Retinal pigment epithelial cell (primary cell): Measurements from ENCODE around the gene HNMT.

Source experiments
- DNase-seq: peaks from one replicate; pipeline ENCODE4 v3.0.0-alpha.2; 2010; ENCODE audit warnings: low read depth
- H3K4me3 ChIP-seq: 2 replicates; pipeline ENCODE4 v1.5.1; 2011; ENCODE audit warnings: mild to moderate bottlenecking, low read length, control low read depth, moderate library complexity
- CTCF ChIP-seq: conservative IDR thresholded peaks from 2 replicates; pipeline ENCODE4 v1.5.1; 2011; ENCODE audit warnings: low read depth, low read length, control low read depth, inconsistent platforms

The HNMT gene

GRCh38 chr2:137946227-137946626 lies 18.0 kb upstream of the HNMT start:
- no peak for DNase-seq
- no peak overlapping the region for H3K4me3 ChIP-seq
- TF ChIP-seq CTCF: no peak

GRCh38 chr2:137947032-137947727 lies 17.1 kb upstream of the HNMT start:
- no peak for DNase-seq
- no peak for TF ChIP-seq CTCF

GRCh38 chr2:137947728-137948336 lies 16.4 kb upstream of the HNMT start:
- DNase-seq: no peak
- TF ChIP-seq CTCF: peak; percentile 73
- H3K4me3 ChIP-seq: no peak overlapping the region

More at GRCh38 chr2:137947032-137947727, 17.1 kb upstream of the HNMT start:
- no peak overlapping the region for H3K4me3 ChIP-seq

GRCh38 chr2:137948894-137949293 lies 15.4 kb upstream of the HNMT start:
- DNase-seq: no peak
- no peak overlapping the region for H3K4me3 ChIP-seq
- TF ChIP-seq CTCF: no peak

GRCh38 chr2:137950238-137950637 lies 14.0 kb upstream of the HNMT start:
- no peak for DNase-seq
- TF ChIP-seq CTCF: no peak
- no peak overlapping the region for H3K4me3 ChIP-seq

GRCh38 chr2:137951586-137951985 lies 12.7 kb upstream of the HNMT start:
- H3K4me3 ChIP-seq: no peak overlapping the region
- TF ChIP-seq CTCF: no peak

GRCh38 chr2:137952586-137953129 lies 11.6 kb upstream of the HNMT start:
- no peak for TF ChIP-seq CTCF
- H3K4me3 ChIP-seq: no peak overlapping the region
- no peak for DNase-seq

More at GRCh38 chr2:137951586-137951985, 12.7 kb upstream of the HNMT start:
- DNase-seq: no peak
